CD4-positive, CD25-positive, alpha-beta regulatory T cell (primary cell): Measurements from ENCODE around the gene IL1RL2. TPM values are rescaled to one million over a fixed set of nuclear protein-coding genes. Genes with fewer than 3 reads are reported as not detected.

Experiments used
- ATAC-seq, 2 donors: fragments of 150-1000 bp; cut with Tn5 transposase; one replicate each; pipeline ENCODE4 v1.10.0; 2021; ENCODE audit warnings: low read depth in 2 of 2, moderate number of reproducible peaks in 2 of 2, moderate library complexity in 1 of 2
- DNase-seq, 3 donors: peaks; one replicate each; pipeline versions ENCODE4 v3.0.0 to v3.0.0-alpha.2; 2012 to 2022; ENCODE audit warnings: mixed read lengths in 1 of 3
- H3K27ac ChIP-seq: one replicate; pipeline ENCODE4 v1.7.0; 2013; ENCODE audit warnings: mild to moderate bottlenecking, low read length; ENCODE audit not compliant: insufficient read depth, poor library complexity, severe bottlenecking
- H3K27me3 ChIP-seq: one replicate; pipeline ENCODE4 v1.7.0; 2013; ENCODE audit warnings: low read length; ENCODE audit not compliant: control insufficient read depth, insufficient read depth
- H3K36me3 ChIP-seq: one replicate; pipeline ENCODE4 v1.7.0; 2013; ENCODE audit warnings: mild to moderate bottlenecking, low read length, moderate library complexity; ENCODE audit not compliant: control insufficient read depth, insufficient read depth
- H3K4me1 ChIP-seq: 2 replicates; pipeline ENCODE4 v1.7.0; 2013; ENCODE audit warnings: mild to moderate bottlenecking, low read length; ENCODE audit not compliant: insufficient read depth, control insufficient read depth, poor library complexity, severe bottlenecking
- H3K4me3 ChIP-seq: one replicate; pipeline ENCODE4 v1.7.0; 2013; ENCODE audit warnings: low read depth, mild to moderate bottlenecking, low read length, moderate library complexity
- H3K9me3 ChIP-seq, 2 experiments: 1 replicate in 1 of 2; 2 replicates in 1 of 2; pipeline ENCODE4 v1.7.0; 2013; ENCODE audit warnings: low read length in 2 of 2, mild to moderate bottlenecking in 1 of 2, moderate library complexity in 1 of 2; ENCODE audit not compliant: control insufficient read depth in 2 of 2
- H3K27ac Mint-ChIP-seq, 3 donors: one replicate each; pipeline ENCODE4 v1.8.0; 2020 to 2022; ENCODE audit warnings: mild to moderate bottlenecking in 3 of 3, mixed read lengths in 3 of 3, moderate library complexity in 2 of 3
- H3K27me3 Mint-ChIP-seq: one replicate; pipeline ENCODE4 v1.8.0; 2022; ENCODE audit warnings: mild to moderate bottlenecking, mixed read lengths
- H3K36me3 Mint-ChIP-seq: one replicate; pipeline ENCODE4 v1.8.0; 2020; ENCODE audit warnings: mixed read lengths
- H3K4me1 Mint-ChIP-seq, 4 donors: one replicate each; pipeline ENCODE4 v1.8.0; 2020 to 2022; ENCODE audit warnings: mixed read lengths in 4 of 4, mild to moderate bottlenecking in 1 of 4
- H3K4me3 Mint-ChIP-seq, 4 donors: one replicate each; pipeline ENCODE4 v1.8.0; 2020 to 2022; ENCODE audit warnings: mild to moderate bottlenecking in 4 of 4, mixed read lengths in 4 of 4, moderate library complexity in 3 of 4
- H3K9me3 Mint-ChIP-seq, 7 donors: one replicate each; pipeline ENCODE4 v1.8.0; 2020 to 2022; ENCODE audit warnings: mixed read lengths in 7 of 7, mild to moderate bottlenecking in 3 of 7, moderate library complexity in 2 of 7
- polyA plus RNA-seq, 4 donors: library from polyadenylated mRNA; unstranded; fragments of 300-500 nt; fragmentation: Illumina TruSeq; gene quantifications; one replicate each; pipeline ENCODE4 v1.2.3, GENCODE V29; 2021
- total RNA-seq: library from RNA; stranded (reverse); gene quantifications from one replicate; pipeline ENCODE4 v1.2.3, GENCODE V29; 2022

The IL1RL2 gene
- total and polyA plus RNA-seq, 5 donors from 2014 or later, result not detected

GRCh38 chr2:102267774-102268173, 81.0 kb downstream of the IL1RL2 start:
- Histone ChIP-seq H3K27ac (no peak overlapping the region), H3K9me3 (no peaks in the 10 kb centered on the region)
- peaks cover 5 to 10% (median 8%) of the 10 kb centered on the region in 4 donors for H3K4me1 Mint-ChIP-seq

GRCh38 chr2:102268510-102269199, 81.8 kb downstream of the IL1RL2 start:
- no peak overlapping the region for H3K27ac ChIP-seq
- Mint-ChIP-seq H3K27me3 (no peaks in the 10 kb centered on the region), H3K9me3 (peaks cover 0 to under 1% (median 0%) of the 10 kb centered on the region in 7 donors), H3K4me1 (peaks cover 5 to 10% (median 8%) of the 10 kb centered on the region in 4 donors), H3K27ac (no peak overlapping the region), H3K36me3 (peaks cover 4% of the 10 kb centered on the region), H3K4me3 (no peak overlapping the region)
- H3K36me3 ChIP-seq, result no peaks in the 10 kb centered on the region
- no peaks in the 10 kb centered on the region for H3K27me3 ChIP-seq
- ATAC-seq (no peak), DNase-seq (no peak)
- H3K4me3 ChIP-seq, result no peak overlapping the region
- H3K4me1 ChIP-seq, result peaks cover 7% of the 10 kb centered on the region
- H3K9me3 ChIP-seq, result no peaks in the 10 kb centered on the region

More at GRCh38 chr2:102267774-102268173, 81.0 kb downstream of the IL1RL2 start:
- Mint-ChIP-seq H3K4me3 (no peak overlapping the region), H3K36me3 (peaks cover 4% of the 10 kb centered on the region), H3K27ac (no peak overlapping the region), H3K9me3 (peaks cover 0 to 1% (median 0%) of the 10 kb centered on the region in 7 donors), H3K27me3 (no peaks in the 10 kb centered on the region)
- Histone ChIP-seq H3K4me1 (peaks cover 7% of the 10 kb centered on the region), H3K36me3 (no peaks in the 10 kb centered on the region), H3K27me3 (no peaks in the 10 kb centered on the region), H3K4me3 (no peak overlapping the region)
- ATAC-seq (no peak), DNase-seq (no peak)

GRCh38 chr2:102269200-102269524, 82.3 kb downstream of the IL1RL2 start:
- no peaks in the 10 kb centered on the region for H3K27me3 ChIP-seq
- no peaks in the 10 kb centered on the region for H3K36me3 ChIP-seq
- Mint-ChIP-seq H3K4me3 (no peak overlapping the region), H3K9me3 (no peaks in the 10 kb centered on the region), H3K27me3 (no peaks in the 10 kb centered on the region), H3K27ac (no peak overlapping the region), H3K4me1 (peaks cover 5 to 10% (median 8%) of the 10 kb centered on the region in 4 donors), H3K36me3 (peaks cover 4% of the 10 kb centered on the region)
- no peaks in the 10 kb centered on the region for H3K9me3 ChIP-seq
- H3K4me3 ChIP-seq, result no peak overlapping the region
- DNase-seq, result no peak
- H3K27ac ChIP-seq, result no peak overlapping the region
- peaks cover 7% of the 10 kb centered on the region for H3K4me1 ChIP-seq
- no peak for ATAC-seq

GRCh38 chr2:102271844-102272243, 85.0 kb downstream of the IL1RL2 start:
- H3K27me3 Mint-ChIP-seq, result no peaks in the 10 kb centered on the region
- Histone ChIP-seq H3K27ac (no peak overlapping the region), H3K36me3 (no peaks in the 10 kb centered on the region), H3K27me3 (no peaks in the 10 kb centered on the region), H3K9me3 (no peaks in the 10 kb centered on the region), H3K4me3 (peak overlapping the region; percentile 9), H3K4me1 (peaks cover 16% of the 10 kb centered on the region)
- peaks cover 6 to 21% (median 9%) of the 10 kb centered on the region in 4 donors for H3K4me1 Mint-ChIP-seq
- H3K9me3 Mint-ChIP-seq, result peaks cover 0 to 6% (median 0%) of the 10 kb centered on the region in 7 donors
- peak; percentile 73 to 88 for ATAC-seq
- H3K27ac Mint-ChIP-seq, result peak overlapping the region in 1 of 3 donors; percentile 39
- H3K36me3 Mint-ChIP-seq, result peaks cover 7% of the 10 kb centered on the region
- H3K4me3 Mint-ChIP-seq, result peak overlapping the region in 1 of 4 donors; percentile 76
- DNase-seq, result peak in 2 of 3 donors; percentile 32 to 75

GRCh38 chr2:102273619-102274211, 86.9 kb downstream of the IL1RL2 start:
- H3K36me3 ChIP-seq, result no peaks in the 10 kb centered on the region
- DNase-seq (no peak), ATAC-seq (no peak)
- Mint-ChIP-seq H3K4me1 (peaks cover 6 to 28% (median 12%) of the 10 kb centered on the region in 4 donors), H3K9me3 (peaks cover 0 to 6% (median 0%) of the 10 kb centered on the region in 7 donors), H3K36me3 (peaks cover 7% of the 10 kb centered on the region), H3K27ac (no peak overlapping the region), H3K27me3 (peaks cover 3% of the 10 kb centered on the region), H3K4me3 (no peak overlapping the region)
- H3K9me3 ChIP-seq, result no peaks in the 10 kb centered on the region
- H3K4me3 ChIP-seq, result no peak overlapping the region
- no peaks in the 10 kb centered on the region for H3K27me3 ChIP-seq
- no peak overlapping the region for H3K27ac ChIP-seq
- peaks cover 22% of the 10 kb centered on the region for H3K4me1 ChIP-seq

- Mint-ChIP-seq H3K4me1 (peaks cover 5 to 24% (median 10%) of the 10 kb centered on the region in 4 donors), H3K27me3 (peaks cover 11% of the 10 kb centered on the region), H3K4me3 (no peak overlapping the region), H3K9me3 (peaks cover 0 to 6% (median 0%) of the 10 kb centered on the region in 7 donors), H3K36me3 (peaks cover 3% of the 10 kb centered on the region), H3K27ac (peak overlapping the region in 1 of 3 donors; percentile 84)
- peak overlapping the region; percentile 7 for H3K4me3 ChIP-seq
- H3K36me3 ChIP-seq, result no peaks in the 10 kb centered on the region
- ATAC-seq, result peak; percentile 57 to 74
- DNase-seq, result peak in 1 of 3 donors; percentile 92
- H3K27me3 ChIP-seq, result no peaks in the 10 kb centered on the region
- H3K27ac ChIP-seq, result no peak overlapping the region
- no peaks in the 10 kb centered on the region for H3K9me3 ChIP-seq
- H3K4me1 ChIP-seq, result peaks cover 20% of the 10 kb centered on the region
These were observed 89.9 kb downstream of the IL1RL2 start for GRCh38 chr2:102276549-102277201.

- Mint-ChIP-seq H3K27me3 (peaks cover 16% of the 10 kb centered on the region), H3K4me1 (peaks cover 0 to 18% (median 5%) of the 10 kb centered on the region in 4 donors), H3K9me3 (peaks cover 0 to 6% (median 0%) of the 10 kb centered on the region in 7 donors), H3K27ac (no peak overlapping the region), H3K4me3 (no peak overlapping the region), H3K36me3 (peaks cover 3% of the 10 kb centered on the region)
- Histone ChIP-seq H3K4me3 (peak overlapping the region; percentile 7), H3K27ac (no peak overlapping the region), H3K4me1 (peaks cover 15% of the 10 kb centered on the region), H3K27me3 (no peaks in the 10 kb centered on the region), H3K36me3 (no peaks in the 10 kb centered on the region), H3K9me3 (no peaks in the 10 kb centered on the region)
- peak in 1 of 2 donors; percentile 10 for ATAC-seq
- no peak for DNase-seq
These were observed 90.4 kb downstream of the IL1RL2 start for GRCh38 chr2:102277202-102277700.
